ENCODE results near the gene MTCH1. TPM values are rescaled to one million over a fixed set of nuclear protein-coding genes. Genes with fewer than 3 reads are reported as not detected.

Gene MTCH1
- total RNA-seq, 1 experiment from 2014 or later, result 204 TPM

- H3K4me1 Mint-ChIP-seq, result no peaks in the 10 kb centered on the region
- peaks cover 8% of the 10 kb centered on the region; the same call in 1 of the 2 replicates for H3K27me3 Mint-ChIP-seq (ENCODE audit: low read depth)
- no peak overlapping the region for H3K4me3 Mint-ChIP-seq
- POLR2A ChIA-PET, result no interaction called here
- DNase-seq (ENCODE audit: low spot score) (no peak), ATAC-seq (no peak)
- H3K9me3 Mint-ChIP-seq, result peaks cover 17% of the 10 kb centered on the region
- TF ChIP-seq NFYB (CRISPR knock-in tag; conservative IDR thresholded peaks at IDR 0.05; ENCODE audit: low read depth) (no peak), ZNF232 (CRISPR knock-in tag; IDR thresholded peaks at IDR 0.05) (no peak), CBFB (CRISPR knock-in tag; IDR thresholded peaks at IDR 0.05; ENCODE audit: low read depth) (no peak), USF2 (CRISPR knock-in tag; IDR thresholded peaks at IDR 0.05) (no peak), ATF6 (CRISPR knock-in tag; IDR thresholded peaks at IDR 0.05) (no peak), NR3C1 (CRISPR knock-in tag; conservative IDR thresholded peaks at IDR 0.05; ENCODE audit: low read depth) (no peak), ZMAT4 (CRISPR knock-in tag; IDR thresholded peaks at IDR 0.05) (no peak), RORB (CRISPR knock-in tag; IDR thresholded peaks at IDR 0.05) (no peak), HMGXB4 (CRISPR knock-in tag; IDR thresholded peaks at IDR 0.05) (no peak), E2F4 (CRISPR knock-in tag; IDR thresholded peaks at IDR 0.05; ENCODE audit: borderline replicate concordance, low read depth) (no peak)
- CTCF ChIA-PET, result interaction anchor here (0.6 kb wide), 1 partner anchor 173 kb away, joined by 3 read pairs; no protein-coding TSS in a partner anchor
- no peak overlapping the region for H3K27ac Mint-ChIP-seq
- H3K36me3 Mint-ChIP-seq, result peaks cover 4% of the 10 kb centered on the region
Measured at GRCh38 chr6:36938536-36938935, 47.5 kb downstream of the MTCH1 start.

- CTCF ChIA-PET, result interaction anchor here (1.3 kb wide), 2 partner anchors 40 to 84 kb away, joined by 3 read pairs; no protein-coding TSS in a partner anchor
- H3K4me3 Mint-ChIP-seq, result no peak overlapping the region
- peaks cover 4% of the 10 kb centered on the region for H3K36me3 Mint-ChIP-seq
- POLR2A ChIA-PET, result no interaction called here
- H3K9me3 Mint-ChIP-seq, result peaks cover 18% of the 10 kb centered on the region
- no peaks in the 10 kb centered on the region for H3K4me1 Mint-ChIP-seq
- peaks cover 6% of the 10 kb centered on the region; the same call in 1 of the 2 replicates for H3K27me3 Mint-ChIP-seq (ENCODE audit: low read depth)
- DNase-seq (ENCODE audit: low spot score), result no peak
- H3K27ac Mint-ChIP-seq, result no peak overlapping the region
- ATAC-seq, result no peak
- TF ChIP-seq TEAD1 (CRISPR knock-in tag; IDR thresholded peaks at IDR 0.05) (no peak), ZSCAN18 (CRISPR knock-in tag; IDR thresholded peaks at IDR 0.05) (no peak), ZNF219 (CRISPR knock-in tag; IDR thresholded peaks at IDR 0.05; ENCODE audit: borderline replicate concordance) (no peak), NR3C1 (CRISPR knock-in tag; conservative IDR thresholded peaks at IDR 0.05; ENCODE audit: low read depth) (no peak), CTCF (IDR thresholded peaks at IDR 0.05) (no peak), NFE2L1 (CRISPR knock-in tag; IDR thresholded peaks at IDR 0.05) (no peak), STAT6 (CRISPR knock-in tag; conservative IDR thresholded peaks at IDR 0.05; ENCODE audit: low read depth) (no peak), ZNF232 (CRISPR knock-in tag; IDR thresholded peaks at IDR 0.05) (no peak), USF1 (CRISPR knock-in tag; IDR thresholded peaks at IDR 0.05) (no peak), SMAD3 (CRISPR knock-in tag; IDR thresholded peaks at IDR 0.05; ENCODE audit: borderline replicate concordance) (no peak), ESRRA (CRISPR knock-in tag; IDR thresholded peaks at IDR 0.05; ENCODE audit: borderline replicate concordance) (no peak), SOX15 (CRISPR knock-in tag; IDR thresholded peaks at IDR 0.05) (no peak), GTF2I (CRISPR knock-in tag; conservative IDR thresholded peaks at IDR 0.05) (no peak), GRHL2 (CRISPR knock-in tag; IDR thresholded peaks at IDR 0.05; ENCODE audit: insufficient replicate concordance, severe bottlenecking) (no peak)
Measured at GRCh38 chr6:36937896-36938295, 48.1 kb downstream of the MTCH1 start.
